Adrenal gland (tissue), 5 donors: Measurements from ENCODE around the gene ZNF473.

Experiments used
- CTCF ChIP-seq, 6 experiments: fragments of 450-650 bp in 4 of 6; fragments of 200-600 bp in 2 of 6; sonication (generic) in 1 of 6; IDR thresholded peaks; 1 replicate in 5 of 6; 2 replicates in 1 of 6; pipeline versions ENCODE4 v1.5.1 to v1.8.0; 2016 to 2021; ENCODE audit warnings: antibody characterized with exemption in 6 of 6, mild to moderate bottlenecking in 2 of 6, moderate library complexity in 1 of 6
- POLR2A ChIP-seq, 2 donors: fragments of 450-650 bp; IDR thresholded peaks; one replicate each; pipeline ENCODE4 v1.6.1; 2017; ENCODE audit warnings: antibody characterized with exemption in 2 of 2, mild to moderate bottlenecking in 2 of 2, moderate library complexity in 1 of 2
- donor health status: DM: no; HTN: no; CAD: no.

GRCh38 chr19:50044922-50045321, 19.1 kb downstream of the ZNF473 start:
- TF ChIP-seq POLR2A (IDR thresholded peaks at IDR 0.05) (no peak), CTCF (IDR thresholded peaks at IDR 0.05) (no peak)
